Adrenal gland (tissue), 5 donors: ENCODE data around the gene SYT4.

Experiments
- CTCF ChIP-seq, 6 experiments: fragments of 450-650 bp in 4 of 6; fragments of 200-600 bp in 2 of 6; sonication (generic) in 1 of 6; IDR thresholded peaks; 1 replicate in 5 of 6; 2 replicates in 1 of 6; pipeline versions ENCODE4 v1.5.1 to v1.8.0; 2016 to 2021; ENCODE audit warnings: antibody characterized with exemption in 6 of 6, mild to moderate bottlenecking in 2 of 6, moderate library complexity in 1 of 6
- POLR2A ChIP-seq, 2 donors: fragments of 450-650 bp; IDR thresholded peaks; one replicate each; pipeline ENCODE4 v1.6.1; 2017; ENCODE audit warnings: antibody characterized with exemption in 2 of 2, mild to moderate bottlenecking in 2 of 2, moderate library complexity in 1 of 2
- donor health status: DM: no; HTN: no; CAD: no.

DNA sequence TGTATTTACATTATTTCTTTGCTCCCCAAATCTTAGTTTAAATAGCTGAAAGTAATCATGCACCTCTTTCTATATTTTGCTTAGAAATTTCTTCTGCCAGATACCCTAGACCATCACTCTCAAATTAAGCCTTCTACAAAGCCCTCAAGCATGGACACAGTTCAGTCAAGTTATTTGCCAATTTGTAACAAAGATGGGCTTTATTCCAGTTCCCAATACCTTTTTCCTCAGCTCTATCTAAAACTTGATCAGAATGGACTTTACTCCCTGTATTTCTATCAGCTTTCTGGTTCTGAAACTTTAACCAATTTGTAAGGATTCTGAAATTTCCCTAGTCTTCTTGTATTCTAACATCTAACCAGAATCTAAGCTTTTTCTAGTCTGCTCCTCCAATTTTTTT is 56.6 kb downstream of the SYT4 start:
- TF ChIP-seq CTCF (IDR thresholded peaks at IDR 0.05) (no peak), POLR2A (IDR thresholded peaks at IDR 0.05) (no peak)
